GM12892 (cell line): ENCODE results near the gene KRTAP5-4. TPM values are rescaled to one million over a fixed set of nuclear protein-coding genes. Genes with fewer than 3 reads are reported as not detected.
"Not testable (repeated sequence)": the region's sequence is repeated elsewhere in the genome, so short reads cannot be mapped to it uniquely, and the experiment has no call there.

Experiments
- DNase-seq: peaks from one replicate; pipeline ENCODE4 v3.0.0; 2011; ENCODE audit not compliant: insufficient read length
- FAIRE-seq: peaks from 2 replicates; lab custom pipeline; 2011; peaks lifted over from hg19 to GRCh38; lab: Jason Lieb, UNC
- POLR2A ChIP-seq: IDR thresholded peaks from 2 replicates; pipeline ENCODE4 v1.6.1; 2011; ENCODE audit warnings: low read depth, low read length, control low read depth
- POLR2AphosphoS5 ChIP-seq: IDR thresholded peaks from 2 replicates; pipeline ENCODE4 v1.6.1; 2011; ENCODE audit warnings: low read depth, low read length, control low read depth
- TAF1 ChIP-seq: IDR thresholded peaks from 2 replicates; pipeline ENCODE4 v1.6.1; 2011; ENCODE audit warnings: low read depth, mild to moderate bottlenecking, control low read depth, low read length, borderline replicate concordance
- polyA plus RNA-seq: library from polyadenylated mRNA; unstranded; fragments of >200 nt; gene quantifications from one replicate; pipeline ENCODE4 v1.2.1, GENCODE V29; 2012; ENCODE audit warnings: missing spikeins, inconsistent platforms; ENCODE audit not compliant: missing spikeins

Gene KRTAP5-4, protein sequence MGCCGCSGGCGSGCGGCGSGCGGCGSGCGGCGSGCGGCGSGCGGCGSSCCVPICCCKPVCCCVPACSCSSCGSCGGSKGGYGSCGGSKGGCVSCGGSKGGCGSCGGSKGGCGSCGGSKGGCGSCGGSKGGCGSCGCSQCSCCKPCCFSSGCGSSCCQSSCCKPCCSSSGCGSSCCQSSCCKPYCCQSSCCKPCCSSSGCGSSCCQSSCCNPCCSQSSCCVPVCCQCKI
- polyA plus RNA-seq = not detected

- no peak for TF ChIP-seq POLR2AphosphoS5
- TF ChIP-seq TAF1 = no peak
- TF ChIP-seq POLR2A = no peak
- FAIRE-seq (no peak), DNase-seq (no peak)
Observed at GRCh38 chr11:1622086-1622485, at the start of gene KRTAP5-4. Gene KRTAP5-4, minus strand, starts transcription at chr11:1622138. Its CDS starts 45 bp downstream, at chr11:1622093.

GRCh38 chr11:1671658-1672057, 49.7 kb upstream of the KRTAP5-4 start:
- TF ChIP-seq TAF1 (no peak), POLR2AphosphoS5 (no peak), POLR2A (no peak)
- no peak for DNase-seq
- no peak for FAIRE-seq

DNA sequence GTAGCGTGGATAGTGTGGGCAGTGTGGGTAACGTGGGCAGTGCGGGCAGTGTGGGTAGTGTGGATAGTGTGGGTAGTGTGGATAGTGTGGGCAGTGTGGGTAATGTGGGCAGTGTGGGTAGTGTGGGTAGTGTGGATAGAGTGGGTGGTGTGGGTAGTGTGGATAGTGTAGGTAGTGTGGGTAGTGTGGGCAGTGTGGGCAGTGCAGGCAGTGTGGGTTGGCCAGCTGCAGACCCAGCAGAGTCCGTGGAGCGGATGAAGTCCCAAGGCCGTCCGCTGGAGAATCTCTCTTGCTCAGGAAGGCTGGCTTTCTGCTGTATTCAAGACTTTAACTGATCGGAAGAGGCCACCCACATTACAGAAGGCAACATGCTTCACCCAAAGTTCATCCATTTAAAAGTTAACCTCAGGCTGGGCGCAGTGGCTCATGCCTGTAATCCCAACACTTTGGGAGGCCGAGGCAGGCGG, 49.0 kb upstream of the KRTAP5-4 start:
- no peak for TF ChIP-seq POLR2A
- TF ChIP-seq TAF1 = no peak
- no peak for TF ChIP-seq POLR2AphosphoS5
- FAIRE-seq = no peak
- no peak for DNase-seq

DNA sequence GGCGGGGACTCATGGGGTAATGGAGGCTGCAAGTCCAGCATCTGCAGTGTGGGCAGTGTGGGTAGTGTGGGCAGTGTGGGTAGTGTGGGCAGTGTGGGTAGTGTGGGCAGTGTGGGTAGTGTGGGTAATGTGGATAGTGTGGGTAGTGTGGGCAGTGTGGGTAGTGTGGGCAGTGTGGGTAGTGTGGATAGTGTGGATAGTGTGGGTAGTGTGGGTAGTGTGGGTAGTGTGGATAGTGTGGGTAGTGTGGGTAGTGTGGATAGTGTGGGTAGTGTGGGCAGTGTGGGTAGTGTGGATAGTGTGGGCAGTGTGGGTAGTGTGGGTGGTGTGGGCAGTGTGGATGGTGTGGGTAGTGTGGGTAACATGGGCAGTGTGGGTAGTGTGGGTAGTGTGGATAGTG, 48.5 kb upstream of the KRTAP5-4 start:
- DNase-seq, FAIRE-seq: not testable (repeated sequence)

DNA sequence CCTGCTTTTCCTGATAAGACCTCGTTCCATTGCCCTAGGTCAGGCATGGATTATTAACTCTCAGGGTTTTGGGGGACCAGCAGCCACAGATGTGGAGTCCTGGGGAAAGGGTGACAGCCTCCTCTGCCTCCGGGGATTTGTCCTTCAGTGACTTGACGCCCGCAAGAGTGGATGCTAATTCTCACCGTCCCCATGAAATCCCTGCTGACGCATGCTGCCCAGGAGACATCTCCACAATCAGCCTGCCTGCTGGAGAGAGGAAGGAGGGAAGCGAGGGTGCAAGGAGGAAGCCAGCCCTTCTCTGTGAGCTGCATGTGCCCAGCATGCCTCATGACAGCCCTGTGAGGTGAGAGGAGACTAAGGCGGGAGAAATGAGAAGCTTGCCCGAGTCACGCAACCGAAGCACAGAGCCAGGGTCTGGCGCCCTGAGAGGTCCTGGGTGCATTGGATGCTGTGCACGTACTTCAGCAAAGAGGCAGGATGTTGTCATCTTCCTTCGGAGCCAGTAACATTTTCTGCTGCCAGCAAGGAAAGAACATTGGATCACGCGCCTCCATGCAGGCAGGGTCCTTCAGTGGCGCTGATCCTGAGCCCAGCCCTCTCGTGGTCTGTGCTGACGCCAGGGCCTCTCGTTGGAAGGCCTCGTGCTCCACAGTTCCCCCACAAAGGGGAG, 47.7 kb upstream of the KRTAP5-4 start:
- TF ChIP-seq TAF1 (no peak), POLR2AphosphoS5 (no peak), POLR2A (no peak)
- no peak for FAIRE-seq
- DNase-seq = no peak

DNA sequence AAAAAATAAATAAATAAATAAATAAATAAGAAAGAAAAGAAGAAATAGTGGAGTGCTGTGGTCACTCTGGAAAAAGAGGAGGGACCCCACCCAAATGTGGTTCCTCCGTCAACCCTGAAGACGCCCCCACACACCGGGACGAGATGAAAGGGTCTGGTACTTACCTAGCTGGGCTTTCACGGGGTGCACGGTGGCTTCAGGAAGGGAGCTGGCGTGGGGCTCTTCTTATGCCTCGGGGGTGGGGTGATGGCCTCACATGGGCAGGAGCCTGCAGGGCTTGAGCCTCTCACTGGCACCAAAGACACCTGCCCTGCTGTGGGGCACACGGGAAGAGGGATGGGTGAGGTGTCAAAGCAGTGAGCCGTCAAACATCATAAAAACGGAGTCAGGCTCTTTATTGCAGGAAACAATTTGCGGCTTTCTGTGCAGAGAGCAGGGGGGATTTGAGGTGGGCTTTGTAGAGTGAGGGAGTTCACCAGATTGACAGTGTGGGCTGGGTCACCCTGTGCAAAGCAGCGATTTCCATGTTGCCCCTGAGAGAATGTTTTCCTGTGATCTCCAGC, 47.1 kb upstream of the KRTAP5-4 start:
- TF ChIP-seq TAF1 (no peak), POLR2AphosphoS5 (no peak), POLR2A (no peak)
- no peak for FAIRE-seq
- no peak for DNase-seq

DNA sequence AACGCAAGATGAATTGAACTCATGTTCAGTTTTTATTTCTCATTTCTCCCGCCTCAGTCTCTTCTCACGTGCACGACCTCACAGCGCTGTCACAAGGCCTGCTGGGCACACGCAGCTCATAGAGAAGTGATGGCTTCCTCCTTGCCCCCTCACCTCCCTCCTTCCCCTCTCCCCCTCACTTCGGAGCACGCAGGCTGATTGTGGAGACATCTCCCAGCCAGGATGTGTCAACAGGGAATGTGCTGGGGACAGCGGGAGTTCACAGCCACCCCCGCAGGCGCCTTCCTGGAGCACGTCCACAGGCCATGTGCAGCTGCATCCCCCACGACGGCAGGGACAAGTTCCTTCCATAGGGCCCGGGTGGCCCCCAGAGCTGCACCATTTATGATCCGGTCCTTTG, 46.0 kb upstream of the KRTAP5-4 start:
- DNase-seq (no peak), FAIRE-seq (no peak)
- TF ChIP-seq POLR2AphosphoS5 = no peak

- DNase-seq = no peak
- no peak for FAIRE-seq
- TF ChIP-seq POLR2A (no peak), TAF1 (no peak), POLR2AphosphoS5 (no peak)
Observed at GRCh38 chr11:1667121-1667850, 45.3 kb upstream of the KRTAP5-4 start.

DNA sequence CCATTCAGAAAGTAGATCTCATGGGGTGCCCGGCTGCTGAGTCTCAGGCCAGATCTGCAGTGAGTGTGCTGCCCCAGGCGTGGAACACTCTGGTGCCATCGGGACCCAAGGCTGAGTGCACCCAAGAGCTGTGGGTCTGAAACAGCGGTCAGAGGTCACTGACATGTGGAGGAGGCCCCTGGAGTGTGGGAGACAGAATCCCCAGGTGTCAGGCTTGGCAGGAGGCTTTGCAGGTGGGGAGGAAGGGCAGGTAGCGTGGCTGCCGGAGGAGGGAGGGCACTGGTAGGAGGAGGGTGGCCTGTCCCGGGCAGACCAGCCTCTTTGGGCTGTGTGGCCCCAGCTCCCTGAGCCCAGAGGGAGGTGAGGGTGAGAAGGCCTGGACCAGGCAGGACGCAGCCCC, 43.4 kb upstream of the KRTAP5-4 start:
- no peak for FAIRE-seq
- no peak for TF ChIP-seq TAF1
- no peak for TF ChIP-seq POLR2AphosphoS5
- TF ChIP-seq POLR2A = no peak

DNA sequence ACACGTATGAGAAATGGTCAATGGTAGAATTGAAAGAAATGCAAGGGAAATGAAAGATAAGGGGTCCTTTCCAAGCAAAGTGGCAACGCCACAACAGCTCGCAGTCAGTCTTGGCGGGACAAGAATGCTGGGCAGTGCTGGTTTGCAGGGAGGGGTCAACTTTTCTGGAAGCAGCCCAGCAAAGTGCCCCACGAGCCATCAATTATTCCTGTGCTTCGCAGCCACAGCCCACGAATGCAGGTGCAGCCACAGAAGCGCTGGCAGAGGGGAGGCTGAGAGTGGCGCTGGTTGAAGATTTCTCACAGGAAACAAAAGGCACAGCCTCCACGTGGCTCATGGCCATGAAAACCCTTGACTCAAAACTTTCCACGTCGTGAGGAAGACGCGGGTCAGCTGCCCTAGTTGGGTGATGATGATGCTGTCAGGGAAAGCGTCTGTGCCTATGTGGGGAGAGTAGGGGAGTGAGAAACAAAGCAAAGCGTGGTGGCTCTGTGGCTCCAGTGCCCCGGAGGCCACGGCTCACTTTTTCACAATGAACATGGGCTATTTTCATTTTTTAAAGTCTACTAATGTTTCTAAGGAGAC, 40.9 kb upstream of the KRTAP5-4 start:
- DNase-seq, FAIRE-seq: not testable (repeated sequence)

More for the DNA sequence above, 43.4 kb upstream of the KRTAP5-4 start:
- no peak for DNase-seq

DNA sequence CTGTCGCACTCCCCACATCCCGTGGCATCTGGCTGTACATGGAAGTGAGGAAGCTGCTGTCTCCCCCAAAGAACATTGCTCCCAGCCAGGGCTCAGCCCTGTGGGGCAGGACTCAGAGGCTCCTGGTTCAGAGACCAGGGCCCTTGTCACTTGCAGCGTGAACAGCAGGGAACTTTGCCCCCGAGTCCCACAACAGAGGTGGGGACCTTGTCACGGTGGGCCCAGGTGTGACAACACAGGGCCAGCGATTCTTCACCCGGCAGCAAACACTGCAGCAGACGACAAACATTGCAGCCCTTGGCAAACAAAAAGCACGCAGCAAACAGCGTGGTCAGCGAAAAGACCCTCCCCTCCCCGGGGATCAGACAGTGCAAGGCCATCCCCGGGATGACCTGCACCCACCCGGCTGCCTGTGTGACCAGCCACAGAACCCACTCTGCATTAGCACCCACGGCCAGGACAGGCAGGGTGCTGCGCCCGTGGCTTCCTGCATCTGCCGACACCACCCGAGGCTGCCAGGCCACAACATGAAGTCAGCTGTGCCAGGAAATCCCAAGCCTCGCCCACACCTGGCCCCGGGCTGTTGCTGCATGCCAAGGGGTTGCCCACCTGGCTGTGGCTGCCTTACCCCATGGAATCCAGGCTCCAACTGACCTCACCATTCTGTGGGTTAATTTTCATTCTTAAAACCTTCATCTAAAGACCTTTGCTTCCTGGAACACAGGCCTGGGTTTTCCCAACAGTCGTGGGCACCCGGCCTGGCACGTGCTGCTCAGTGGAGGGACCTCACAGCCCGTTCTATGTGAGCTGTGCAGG, 39.7 kb upstream of the KRTAP5-4 start:
- DNase-seq = not testable (repeated sequence)
- peak; percentile 70 for FAIRE-seq
